ENCODE measurements around the gene KIF4A.

Gene KIF4A

GRCh38 chrX:70444326-70444945 lies 154.5 kb downstream of the KIF4A start, which contains the start of gene DLG3:
TSS of gene DLG3 (plus strand) at chrX:70444835. CDS start at chrX:70445202, 367 bp downstream.
- peak; percentile 78 for DNase-seq

DNA sequence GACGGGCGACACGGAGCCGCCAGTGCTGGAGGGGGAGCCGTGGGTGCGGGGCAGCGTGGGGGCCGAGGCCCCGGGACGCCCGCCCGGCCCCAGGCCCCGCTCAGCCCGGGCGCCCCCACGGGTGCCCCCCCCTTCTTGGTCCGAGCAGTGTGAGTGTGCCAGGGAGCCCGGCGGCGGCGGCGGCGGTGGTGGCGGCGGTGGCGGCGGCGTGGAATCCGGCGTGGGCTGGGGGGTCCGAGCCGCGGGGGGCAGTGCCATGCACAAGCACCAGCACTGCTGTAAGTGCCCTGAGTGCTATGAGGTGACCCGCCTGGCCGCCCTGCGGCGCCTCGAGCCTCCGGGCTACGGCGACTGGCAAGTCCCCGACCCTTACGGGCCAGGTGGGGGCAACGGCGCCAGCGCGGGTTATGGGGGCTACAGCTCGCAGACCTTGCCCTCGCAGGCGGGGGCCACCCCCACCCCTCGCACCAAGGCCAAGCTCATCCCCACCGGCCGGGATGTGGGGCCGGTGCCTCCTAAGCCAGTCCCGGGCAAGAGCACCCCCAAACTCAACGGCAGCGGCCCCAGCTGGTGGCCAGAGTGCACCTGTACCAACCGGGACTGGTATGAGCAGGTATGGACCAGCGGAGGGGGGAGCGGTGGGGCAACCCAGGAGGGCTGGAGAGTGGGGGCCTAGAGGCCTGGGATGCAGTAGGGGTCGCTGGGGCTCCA lies 155.2 kb downstream of the KIF4A start:
- DNase-seq = no peak

DNA sequence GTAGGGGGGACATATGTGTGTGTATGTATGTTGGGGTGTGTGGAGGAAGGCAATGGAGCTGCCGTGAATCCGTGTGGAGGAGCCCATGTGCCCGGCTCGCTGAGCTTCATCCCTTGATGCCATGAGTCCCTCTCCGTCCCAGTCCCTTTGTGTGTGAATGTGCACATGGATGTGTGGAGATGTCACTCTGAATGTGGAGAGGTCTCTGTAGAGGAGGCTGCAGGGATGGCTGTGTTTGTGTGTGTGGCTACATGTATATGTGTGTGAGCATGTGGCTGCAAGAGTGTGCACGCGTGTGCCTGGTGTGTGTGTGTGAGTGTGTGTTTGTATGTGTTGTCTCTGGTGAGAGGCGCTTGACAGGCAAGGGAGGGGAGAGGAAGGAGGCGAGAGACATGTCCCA lies 156.0 kb downstream of the KIF4A start:
- no peak for DNase-seq

DNA sequence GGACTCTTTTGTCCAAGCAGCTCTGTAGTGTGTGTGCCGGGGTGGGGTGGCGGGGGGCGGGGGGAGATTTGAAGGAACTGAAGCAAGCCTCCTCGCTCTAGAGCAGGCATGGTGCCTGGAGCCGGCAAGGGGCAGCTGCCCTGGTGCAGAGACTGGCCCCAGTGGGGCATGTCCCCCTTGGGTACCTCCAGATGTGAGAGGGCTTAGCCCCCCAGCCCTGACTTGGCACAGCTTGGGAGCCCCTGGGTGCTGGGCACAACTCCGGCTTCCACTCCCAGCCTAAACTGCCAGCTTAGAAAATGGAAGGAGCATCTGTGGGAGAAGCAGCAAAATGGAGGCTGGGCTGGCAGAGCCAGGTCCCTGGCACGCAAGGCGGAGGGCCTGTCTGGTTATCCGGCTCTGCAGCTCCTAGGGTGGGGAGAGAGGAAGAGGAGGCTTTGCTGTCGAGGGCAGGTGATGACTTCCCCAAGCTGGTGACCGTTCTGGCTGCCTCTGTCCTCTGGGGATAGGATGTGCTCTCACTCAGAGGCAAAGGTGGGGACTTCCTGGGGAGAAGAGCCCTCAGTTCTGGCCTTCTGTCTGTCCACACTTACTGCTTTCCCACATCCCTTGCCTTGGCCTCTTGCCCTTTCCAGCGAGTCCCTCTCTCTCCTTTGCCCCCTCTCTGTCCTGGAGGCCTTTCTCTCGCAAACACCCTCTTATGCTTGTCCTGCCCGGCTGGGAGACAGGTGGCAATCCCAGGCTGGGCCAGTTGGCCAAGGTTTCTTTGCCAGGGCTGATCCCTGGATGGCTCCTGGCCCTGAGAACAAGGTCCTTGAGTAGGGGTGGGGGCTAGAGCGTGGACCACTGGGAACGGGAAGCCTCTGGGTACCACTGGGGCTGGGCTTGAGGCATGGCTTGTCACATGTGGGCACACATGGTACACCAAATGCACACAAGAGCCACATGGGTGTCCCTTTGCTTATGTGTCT lies 156.8 kb downstream of the KIF4A start:
- no peak for DNase-seq

- no peak for DNase-seq
These were observed 159.6 kb downstream of the KIF4A start for GRCh38 chrX:70449457-70449966.

- DNase-seq = peak; percentile 84
These were observed 162.3 kb downstream of the KIF4A start for GRCh38 chrX:70452143-70452733.

- DNase-seq = no peak
These were observed 163.2 kb downstream of the KIF4A start for GRCh38 chrX:70453024-70453618.

- peak; percentile 93 for DNase-seq
These were observed 164.8 kb downstream of the KIF4A start for GRCh38 chrX:70454441-70455365.

DNA sequence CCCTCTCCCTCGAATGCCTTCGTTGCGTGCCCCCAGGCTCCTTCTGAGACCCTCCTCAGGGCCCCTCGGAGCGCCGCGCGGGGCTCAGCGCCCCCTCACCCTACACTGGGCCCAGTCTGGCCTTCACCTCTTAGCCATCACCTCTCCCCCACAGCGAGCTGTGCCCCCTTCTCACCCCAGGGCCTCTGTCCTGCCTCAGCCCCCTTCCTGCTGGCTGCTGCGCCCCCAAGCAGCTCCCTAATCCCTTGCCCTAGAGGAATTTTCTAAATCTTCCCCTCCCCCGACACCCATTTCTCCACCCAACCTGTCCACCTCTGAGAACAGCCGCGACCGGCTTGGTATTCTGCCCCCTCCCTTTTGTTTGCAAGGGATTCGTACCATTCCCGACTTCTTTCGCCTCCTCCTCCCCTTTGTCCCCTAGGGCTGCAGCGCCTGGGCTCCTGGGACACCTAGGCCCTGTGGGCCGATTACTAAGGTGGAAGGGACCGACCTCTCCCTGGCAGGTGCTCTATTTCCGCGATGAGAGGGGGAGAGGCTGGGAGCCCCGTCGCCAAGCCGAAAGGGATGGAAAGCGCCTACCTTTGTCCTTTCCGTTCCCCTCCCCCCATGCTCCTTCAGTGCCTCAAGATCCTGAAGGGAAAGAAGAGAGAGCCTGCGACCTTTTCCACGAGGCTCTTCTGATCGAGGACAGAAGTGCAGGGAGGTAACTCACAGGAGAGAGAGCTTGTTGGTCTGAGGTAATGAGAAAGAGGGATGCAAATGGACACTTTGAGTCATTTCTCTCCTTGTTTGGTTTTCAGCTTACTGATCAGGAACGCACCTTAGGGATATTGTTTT lies 165.7 kb downstream of the KIF4A start:
- peak; percentile 63 for DNase-seq

- no peak for DNase-seq
These were observed 166.4 kb downstream of the KIF4A start for GRCh38 chrX:70456256-70456655.

DNA sequence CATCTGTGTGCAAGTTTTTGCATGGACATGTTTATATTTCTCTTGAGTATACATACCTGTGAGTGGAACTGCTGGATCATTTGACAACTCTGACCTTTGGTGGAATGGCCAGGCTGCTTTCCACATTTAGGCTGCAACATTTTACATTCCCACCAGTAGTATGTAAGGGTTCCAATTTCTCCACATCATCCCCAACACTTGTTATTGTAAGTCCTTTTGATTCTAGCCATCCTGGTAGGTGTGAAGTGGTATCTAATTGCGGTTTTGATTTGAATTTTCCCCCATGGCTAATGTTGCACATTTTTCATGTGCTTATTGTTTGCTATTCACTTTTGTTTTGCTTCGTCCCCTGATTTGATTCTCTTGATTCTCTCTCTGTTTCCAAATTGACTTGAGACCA lies 171.1 kb downstream of the KIF4A start:
- DNase-seq = no peak

GRCh38 chrX:70464051-70464450 lies 174.1 kb downstream of the KIF4A start:
- DNase-seq = no peak

DNA sequence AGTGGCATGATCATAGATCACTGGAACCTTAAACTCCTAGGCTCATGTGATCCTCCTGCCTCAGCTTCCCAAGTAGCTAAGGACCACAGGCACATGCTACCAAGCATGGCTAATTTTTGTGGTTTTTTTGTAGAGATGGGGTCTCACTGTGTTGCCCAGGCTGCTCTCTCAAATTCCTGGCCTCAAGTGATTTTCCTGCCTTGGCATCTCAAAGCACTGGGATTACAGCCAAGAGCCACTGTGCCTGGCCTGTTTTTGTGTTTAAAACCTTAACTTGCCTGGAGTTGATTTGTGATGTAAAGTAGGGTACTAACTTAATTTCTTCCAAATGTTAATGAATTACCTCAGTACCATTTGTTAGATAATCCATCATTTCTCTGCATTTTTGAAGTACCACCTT lies 177.1 kb downstream of the KIF4A start:
- no peak for DNase-seq

DNA sequence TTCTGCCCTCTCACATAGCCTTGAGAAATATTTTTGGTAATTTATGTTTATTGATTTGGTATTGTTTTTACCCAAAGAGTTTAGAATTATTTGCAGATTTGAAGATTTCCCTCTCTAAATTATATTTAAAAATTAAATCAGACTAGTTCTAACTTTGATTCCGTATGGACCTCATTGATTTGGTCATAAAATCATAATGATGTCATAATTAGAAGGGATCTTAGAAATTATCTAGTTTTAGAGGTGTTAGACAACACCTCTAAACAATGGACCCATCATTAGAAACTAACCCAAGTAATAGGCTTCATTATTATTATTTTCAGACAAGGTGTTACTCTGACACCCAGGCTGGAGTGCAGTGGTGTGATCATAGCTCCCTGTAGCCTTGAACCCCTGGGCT lies 178.8 kb downstream of the KIF4A start:
- no peak for DNase-seq

All from eye (tissue), 1 donor.